Measurements from ENCODE around the gene HEBP2.

The HEBP2 gene

GRCh38 chr6:138397128-138398122, 6.6 kb upstream of the HEBP2 start:
- DNase-seq (ENCODE audit: low read depth in 1 of 2, low spot score in 1 of 2) = no peak

GRCh38 chr6:138400326-138400725, 3.7 kb upstream of the HEBP2 start:
- DNase-seq (ENCODE audit: low read depth in 1 of 2, low spot score in 1 of 2) = no peak

GRCh38 chr6:138401960-138402837, 1.8 kb upstream of the HEBP2 start:
- DNase-seq (ENCODE audit: low read depth in 1 of 2, low spot score in 1 of 2) = no peak

GRCh38 chr6:138402838-138403187, 1.2 kb upstream of the HEBP2 start:
- no peak for DNase-seq (ENCODE audit: low read depth in 1 of 2, low spot score in 1 of 2)

GRCh38 chr6:138403324-138403800, 661 bp upstream of the HEBP2 start:
- no peak for DNase-seq (ENCODE audit: low read depth in 1 of 2, low spot score in 1 of 2)

GRCh38 chr6:138404666-138405337, 779 bp downstream of the HEBP2 start:
- peak in 1 of 2 donors; percentile 10 for DNase-seq (ENCODE audit: low read depth in 1 of 2, low spot score in 1 of 2)

- no peak for DNase-seq (ENCODE audit: low read depth in 1 of 2, low spot score in 1 of 2)
These were observed 1.9 kb downstream of the HEBP2 start for GRCh38 chr6:138405816-138406413.

- DNase-seq (ENCODE audit: low read depth in 1 of 2, low spot score in 1 of 2) = no peak
These were observed 2.4 kb downstream of the HEBP2 start for GRCh38 chr6:138406443-138406842.

GRCh38 chr6:138410048-138410735, 6.2 kb downstream of the HEBP2 start:
- DNase-seq (ENCODE audit: low read depth in 1 of 2, low spot score in 1 of 2) = no peak

GRCh38 chr6:138410972-138411880, 7.2 kb downstream of the HEBP2 start:
- DNase-seq (ENCODE audit: low read depth in 1 of 2, low spot score in 1 of 2) = no peak

GRCh38 chr6:138415125-138415524, 11.1 kb downstream of the HEBP2 start:
- DNase-seq (ENCODE audit: low read depth in 1 of 2, low spot score in 1 of 2) = no peak

GRCh38 chr6:138416206-138416605, 12.2 kb downstream of the HEBP2 start:
- no peak for DNase-seq (ENCODE audit: low read depth in 1 of 2, low spot score in 1 of 2)

- DNase-seq (ENCODE audit: low read depth in 1 of 2, low spot score in 1 of 2) = no peak
These were observed 13.6 kb downstream of the HEBP2 start for GRCh38 chr6:138417493-138418117.

- no peak for DNase-seq (ENCODE audit: low read depth in 1 of 2, low spot score in 1 of 2)
These were observed 14.2 kb downstream of the HEBP2 start for GRCh38 chr6:138418118-138418742.

- DNase-seq (ENCODE audit: low read depth in 1 of 2, low spot score in 1 of 2) = no peak
These were observed 15.7 kb downstream of the HEBP2 start for GRCh38 chr6:138419766-138420165.

GRCh38 chr6:138420356-138420755, 16.3 kb downstream of the HEBP2 start:
- DNase-seq (ENCODE audit: low read depth in 1 of 2, low spot score in 1 of 2) = no peak

- no peak for DNase-seq (ENCODE audit: low read depth in 1 of 2, low spot score in 1 of 2)
These were observed 17.1 kb downstream of the HEBP2 start for GRCh38 chr6:138421089-138421488.

GRCh38 chr6:138421608-138422007, 17.6 kb downstream of the HEBP2 start:
- no peak for DNase-seq (ENCODE audit: low read depth in 1 of 2, low spot score in 1 of 2)
